Right kidney (tissue), 1 donor: ENCODE measurements around the gene PRDX1.
"Not testable (repeated sequence)": the region's sequence is repeated elsewhere in the genome, so short reads cannot be mapped to it uniquely, and the experiment has no call there.

Source experiments
- DNase-seq: peaks from one replicate; pipeline ENCODE4 v3.0.0-alpha.2; 2016

PRDX1 gene

DNA sequence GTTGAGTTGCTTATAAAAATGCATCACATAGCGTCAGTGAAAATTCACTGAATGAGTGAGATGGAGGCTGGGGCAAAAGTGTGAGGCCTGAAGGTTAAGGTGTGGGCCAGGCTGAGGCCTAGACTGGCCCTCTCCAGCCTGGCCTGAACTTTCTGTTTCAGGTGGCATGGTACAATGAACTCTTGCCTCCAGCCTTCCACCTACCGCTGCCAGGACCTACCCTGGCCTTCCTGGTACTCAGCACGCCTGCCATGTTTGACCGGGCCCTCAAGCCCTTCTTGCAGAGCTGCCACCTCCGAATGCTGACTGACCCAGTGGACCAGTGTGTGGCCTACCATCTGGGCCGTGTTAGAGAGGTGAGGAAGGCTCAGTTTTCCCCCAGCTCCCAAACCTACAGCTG is 14.5 kb downstream of the PRDX1 start:
- no peak for DNase-seq

DNA sequence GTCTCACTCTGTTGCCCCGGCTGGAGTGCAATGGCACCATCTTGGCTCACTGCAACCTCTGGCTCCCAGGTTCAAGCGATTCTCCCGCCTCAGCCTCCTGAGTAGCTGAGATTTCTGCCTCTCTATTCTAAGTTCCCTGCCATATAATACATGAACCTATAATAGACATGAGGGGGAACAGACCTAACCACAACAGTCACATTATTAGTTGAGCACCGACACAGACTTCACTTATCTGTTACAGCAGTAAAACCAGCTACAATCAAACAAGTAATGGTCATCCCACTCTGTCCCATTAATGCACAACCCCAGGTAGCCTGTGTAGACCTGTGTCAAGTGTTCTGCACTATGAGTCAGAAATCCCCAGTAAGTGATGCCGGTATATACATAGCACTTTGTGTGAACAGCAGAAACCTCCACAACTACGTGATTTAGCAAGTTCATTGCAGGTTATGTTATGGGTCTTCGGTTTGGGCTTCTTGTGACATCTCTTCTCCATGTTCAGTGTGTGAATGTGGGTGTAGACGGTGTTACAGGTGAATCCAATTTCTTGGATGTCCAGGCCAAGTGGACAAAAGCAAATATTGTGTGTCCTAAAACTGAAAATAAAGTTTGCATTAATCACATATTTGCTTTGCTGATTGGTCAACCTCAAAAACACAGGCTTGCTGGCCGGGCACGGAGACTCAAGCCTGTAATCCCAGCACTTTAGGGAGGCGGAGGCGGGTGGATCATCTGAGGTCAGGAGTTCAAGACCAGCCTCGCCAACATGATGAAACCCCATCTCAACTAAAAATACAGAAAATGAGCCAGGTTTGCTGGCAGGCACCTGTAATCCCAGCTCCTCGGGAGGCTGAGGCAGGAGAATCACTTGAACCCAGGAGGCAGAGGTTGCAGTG is 18.0 kb downstream of the PRDX1 start:
- no peak for DNase-seq

DNA sequence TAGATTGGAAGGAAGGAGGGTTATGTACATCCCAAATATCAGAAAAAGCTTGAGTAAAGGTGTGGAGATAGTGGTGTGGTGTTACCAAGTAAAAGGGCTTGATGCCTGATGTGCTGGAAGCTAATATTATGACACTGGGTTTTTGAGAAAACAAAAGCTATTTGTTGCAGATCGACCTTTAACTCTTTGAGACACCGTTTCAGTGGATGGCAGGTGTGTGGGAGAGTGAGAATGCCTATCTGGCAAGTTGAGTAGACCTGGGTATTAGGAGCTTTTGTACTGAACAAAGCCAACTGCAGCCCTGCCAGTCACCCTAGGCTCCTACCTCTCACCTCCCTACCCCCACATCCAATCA is 20.2 kb downstream of the PRDX1 start:
- no peak for DNase-seq

GRCh38 chr1:45499415-45499769 is 22.3 kb downstream of the PRDX1 start:
- no peak for DNase-seq

DNA sequence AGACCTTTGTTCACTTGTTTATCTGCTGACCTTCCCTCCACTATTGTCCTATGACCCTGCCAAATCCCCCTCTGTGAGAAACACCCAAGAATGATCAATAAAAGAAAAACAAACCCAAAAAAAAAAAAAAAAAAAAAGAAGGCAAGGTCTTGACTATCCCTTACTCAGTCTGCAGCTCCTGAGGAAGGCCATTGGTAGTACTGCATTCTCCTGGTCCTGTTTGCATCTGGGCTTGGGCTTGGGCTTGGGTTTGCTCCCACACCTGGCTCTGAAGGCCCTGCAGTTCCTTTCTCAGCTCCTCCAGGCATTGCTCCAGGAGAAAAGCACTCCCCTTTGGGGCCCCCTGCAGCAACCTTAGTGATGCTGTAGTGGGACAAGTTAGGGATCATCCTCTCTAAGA is 23.4 kb downstream of the PRDX1 start:
- DNase-seq = no peak

DNA sequence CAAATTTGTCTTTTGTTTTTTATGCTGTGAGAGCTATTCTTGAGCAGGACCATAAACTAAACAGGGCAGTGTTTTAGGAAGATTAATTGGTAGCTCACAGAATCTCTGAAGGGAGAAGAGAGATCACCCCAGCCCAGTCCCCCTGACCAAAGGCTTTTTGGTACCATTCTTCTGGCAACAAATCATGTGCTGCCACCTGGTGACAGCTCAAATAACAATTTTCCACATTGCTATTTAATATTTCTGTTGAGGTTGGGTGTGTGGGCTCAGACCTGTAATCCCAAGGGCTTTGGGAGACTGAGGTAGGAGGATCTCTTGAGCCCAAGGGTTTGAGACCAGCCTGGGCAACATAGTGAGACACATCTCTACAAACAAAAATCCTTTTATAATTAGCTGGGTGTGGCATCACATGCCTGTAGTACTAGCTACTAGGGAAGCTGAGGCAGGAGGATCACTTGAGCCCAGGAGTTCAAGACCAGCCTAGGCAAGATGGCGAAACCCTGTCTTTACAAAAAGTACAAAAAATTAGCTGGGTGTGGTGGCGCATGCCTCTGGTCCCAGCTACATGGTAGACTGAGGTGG is 28.5 kb downstream of the PRDX1 start:
- DNase-seq = peak; percentile 25

GRCh38 chr1:45492691-45493090 is 29.0 kb downstream of the PRDX1 start:
- DNase-seq = no peak

DNA sequence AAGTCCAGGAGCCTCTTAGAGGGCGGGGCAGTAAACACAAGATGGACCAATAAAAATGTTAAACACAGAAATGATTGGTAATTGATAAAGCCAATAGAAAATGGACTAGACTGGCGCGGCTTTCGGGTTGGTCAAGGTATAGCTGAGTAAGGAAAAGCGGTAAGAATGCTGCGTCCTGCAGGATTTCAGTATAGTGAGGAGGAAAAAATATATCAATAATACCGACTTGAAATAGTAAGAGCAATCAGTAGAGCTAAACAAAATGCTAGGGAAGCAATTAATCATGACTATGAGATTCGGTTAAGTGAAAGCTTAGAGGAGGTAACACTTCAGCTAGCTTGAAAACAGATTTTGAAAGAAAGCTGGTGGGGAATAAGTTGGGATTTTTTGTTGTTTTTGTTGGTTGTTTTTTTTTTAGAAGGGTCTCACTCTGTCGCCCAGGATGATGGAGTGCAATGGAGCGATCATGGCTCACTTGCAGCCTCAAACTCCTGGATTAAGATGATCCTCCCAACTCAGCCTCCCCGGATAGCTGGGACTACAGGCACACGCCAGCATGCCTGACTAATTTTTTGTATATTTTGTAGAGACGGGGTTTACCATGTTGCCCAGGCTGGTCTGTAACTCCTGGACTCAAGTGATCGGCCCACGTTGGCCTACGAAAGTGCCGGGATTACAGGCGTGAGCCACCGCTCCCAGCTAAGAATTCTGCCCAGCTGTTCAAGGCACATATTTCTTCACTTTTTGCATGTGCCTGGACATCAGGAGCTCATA is 30.0 kb downstream of the PRDX1 start:
- DNase-seq = no peak

DNA sequence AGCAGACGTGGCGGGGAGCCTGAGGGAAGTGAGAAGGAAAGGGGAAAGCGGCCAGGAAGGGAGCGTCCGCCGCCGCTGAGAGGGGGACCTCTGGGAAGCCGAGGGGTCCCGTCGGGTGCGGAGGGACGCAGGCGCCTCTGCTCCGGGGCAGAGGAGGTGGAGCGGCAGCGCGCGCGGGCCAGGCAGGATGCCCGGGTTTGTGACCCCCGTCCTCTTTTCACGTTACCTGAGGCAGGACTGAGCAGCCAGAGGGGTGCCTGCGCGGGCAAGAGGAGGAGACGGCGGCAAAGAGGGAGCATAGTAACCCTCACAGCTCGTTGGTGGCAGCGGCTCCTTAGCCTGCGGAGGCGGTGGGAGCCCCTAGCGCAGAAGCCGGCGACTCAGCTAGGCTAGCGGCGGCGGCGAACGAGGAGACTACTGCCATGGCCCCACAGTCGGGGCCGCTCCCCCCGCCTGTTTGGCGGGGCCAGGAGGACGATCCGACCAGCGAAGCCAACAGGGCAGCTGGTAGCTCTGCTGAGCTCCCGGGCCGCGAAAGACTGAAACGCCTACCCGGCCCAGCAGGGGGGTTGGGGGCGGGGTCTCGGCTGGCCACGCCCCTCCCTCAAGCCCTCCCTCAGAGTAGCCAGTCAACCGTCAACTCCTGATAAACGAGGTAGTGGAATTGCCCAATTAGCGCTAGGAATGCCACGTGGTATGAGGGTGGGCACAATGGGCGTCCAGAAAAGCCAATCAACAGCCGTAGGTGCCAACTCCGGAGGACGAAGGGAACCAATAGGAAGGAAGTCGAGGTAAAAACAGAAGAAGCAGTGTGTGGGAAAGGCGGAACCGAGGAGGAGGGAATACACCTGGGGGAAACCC is 30.8 kb downstream of the PRDX1 start, which contains the start of gene TESK2:
TSS of gene TESK2 (minus strand) at position 538 of the 861 bp plus-strand sequence. CDS start 33,378 bp downstream, outside the sequence.
- DNase-seq = peak; percentile 93

DNA sequence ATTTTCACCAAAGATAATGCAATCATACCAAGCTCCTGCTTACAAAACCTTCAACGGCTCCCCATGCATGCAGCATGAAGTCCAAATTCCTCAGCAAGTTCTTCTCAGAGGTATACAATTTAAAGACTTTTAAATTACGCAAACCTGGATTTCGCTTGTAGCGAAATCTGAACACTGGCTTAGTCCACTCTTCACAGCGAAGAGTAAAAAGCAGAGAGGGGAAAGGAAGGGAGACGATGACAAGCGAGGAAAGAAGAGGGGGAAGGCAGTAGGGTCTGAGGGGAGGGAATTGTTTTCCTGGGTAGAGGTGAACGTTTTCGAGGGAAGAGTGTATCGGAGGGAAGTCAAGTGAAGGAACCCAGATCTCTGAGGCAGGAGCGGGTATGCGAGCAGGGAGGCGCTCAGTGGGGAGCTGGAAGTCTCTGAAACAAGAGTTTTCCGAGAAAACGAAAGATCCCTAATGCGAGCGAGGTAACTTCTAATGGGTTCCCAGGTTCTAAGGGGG is 31.5 kb downstream of the PRDX1 start:
- DNase-seq = no peak

DNA sequence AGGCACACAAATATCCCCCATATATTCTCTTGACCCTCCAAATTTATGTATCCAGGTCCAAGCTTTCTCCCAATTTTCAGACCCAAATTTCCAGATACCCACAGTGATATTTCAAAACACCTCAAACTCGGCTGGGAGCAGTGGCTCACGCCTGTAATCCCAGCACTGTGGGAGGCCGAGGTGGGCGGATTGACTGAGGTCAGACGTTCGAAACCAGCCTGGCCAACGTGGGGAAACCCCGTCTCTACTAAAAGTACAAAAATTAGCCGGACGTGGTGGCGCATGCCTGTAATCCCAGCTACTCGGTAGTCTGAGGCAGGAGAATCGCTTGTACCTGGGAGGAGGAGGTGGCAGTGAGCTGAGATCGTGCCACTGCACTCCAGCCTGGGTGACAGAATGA is 32.3 kb downstream of the PRDX1 start:
- DNase-seq = not testable (repeated sequence)

DNA sequence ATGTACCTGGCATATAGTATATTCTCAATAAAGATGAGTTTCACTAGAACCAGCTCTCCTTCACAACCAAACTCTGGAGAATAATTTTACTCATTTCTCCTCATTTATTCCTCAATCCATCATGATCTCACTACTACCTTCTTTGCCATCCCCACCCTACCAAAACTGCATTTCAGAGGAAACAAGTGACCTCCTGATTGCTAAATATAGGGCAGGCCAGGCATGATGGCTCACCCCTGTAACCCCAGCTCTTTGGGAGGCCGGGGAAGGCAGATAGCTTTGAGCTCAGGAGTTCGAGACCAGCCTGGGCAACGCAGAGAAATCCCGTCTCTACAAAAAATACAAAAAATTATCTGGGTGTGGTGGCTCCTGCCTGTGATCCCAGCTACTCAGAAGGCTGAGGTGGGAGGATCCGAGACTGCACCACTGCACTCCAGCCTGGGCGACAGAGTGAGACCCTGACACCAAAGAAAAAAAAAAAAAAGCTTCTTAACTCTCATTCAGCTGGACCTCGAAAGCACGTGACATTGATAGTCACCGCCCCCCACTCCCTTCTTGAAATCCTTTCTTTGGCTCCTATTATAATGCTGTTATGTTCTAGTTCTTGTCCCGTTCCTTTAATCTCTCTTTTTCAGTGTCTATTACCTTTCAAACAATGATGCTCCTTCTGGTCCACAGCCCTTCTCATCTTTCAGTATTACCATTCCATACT is 32.9 kb downstream of the PRDX1 start:
- no peak for DNase-seq

DNA sequence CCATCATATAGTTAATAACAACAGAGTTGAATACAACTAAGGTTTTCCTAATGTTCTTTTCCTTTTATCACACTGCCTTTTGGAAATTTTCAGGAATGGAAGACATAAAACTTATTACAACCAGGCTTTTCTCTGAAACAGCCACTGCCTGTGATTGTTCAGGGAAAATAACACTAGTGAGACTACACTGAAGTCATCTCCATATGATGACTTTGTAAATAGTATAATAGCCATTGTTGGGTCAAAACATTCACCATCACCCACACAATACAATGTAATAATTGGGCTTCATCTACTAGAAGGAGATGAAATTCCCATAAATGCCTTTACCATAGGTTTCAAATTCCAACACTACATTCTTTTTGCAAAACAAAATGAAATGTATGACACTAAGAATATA is 35.7 kb downstream of the PRDX1 start:
- no peak for DNase-seq

- no peak for DNase-seq
Measured at GRCh38 chr1:45479039-45479748, 42.5 kb downstream of the PRDX1 start.

- DNase-seq = no peak
Measured at GRCh38 chr1:45478121-45478814, 43.4 kb downstream of the PRDX1 start.

DNA sequence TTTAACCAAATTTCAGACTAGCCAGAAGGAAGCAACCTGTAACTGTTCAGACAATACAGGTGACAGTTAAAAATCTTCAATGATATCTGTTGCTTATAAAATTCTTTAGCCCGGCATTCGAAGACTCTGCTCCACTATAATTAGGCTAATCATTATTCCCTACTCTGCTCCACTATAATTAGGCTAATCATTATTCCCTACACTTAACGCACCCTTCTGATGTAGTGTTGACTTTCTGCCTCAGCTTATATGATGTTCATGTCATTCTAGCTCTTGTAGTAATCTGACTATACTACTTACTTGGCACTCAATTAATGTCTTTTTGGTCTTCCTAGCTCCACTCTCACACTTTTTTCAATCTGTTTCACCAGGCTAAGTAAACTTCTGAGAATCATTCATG is 44.0 kb downstream of the PRDX1 start:
- DNase-seq = no peak

- not testable (repeated sequence) for DNase-seq
Measured at GRCh38 chr1:45474194-45474593, 47.5 kb downstream of the PRDX1 start.

DNA sequence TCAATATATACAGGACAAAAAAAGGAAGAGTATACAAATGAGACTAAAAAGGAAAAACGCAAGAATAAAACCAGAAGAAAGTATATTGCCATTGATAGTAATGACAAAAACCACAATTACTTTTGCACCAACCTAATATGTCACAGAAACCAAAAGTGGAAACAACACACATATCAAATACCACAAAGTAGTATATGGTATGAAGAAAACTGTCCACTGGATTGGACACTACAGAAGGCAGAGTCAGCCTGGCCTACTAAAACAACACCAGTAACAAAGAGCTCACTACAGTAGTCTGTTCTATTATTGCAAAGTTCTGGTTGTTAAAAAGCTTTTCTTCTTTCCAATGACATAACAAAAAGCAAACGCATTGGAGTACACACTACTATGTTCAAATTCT is 48.4 kb downstream of the PRDX1 start:
- no peak for DNase-seq

- no peak for DNase-seq
Measured at GRCh38 chr1:45470306-45470798, 51.3 kb downstream of the PRDX1 start.

DNA sequence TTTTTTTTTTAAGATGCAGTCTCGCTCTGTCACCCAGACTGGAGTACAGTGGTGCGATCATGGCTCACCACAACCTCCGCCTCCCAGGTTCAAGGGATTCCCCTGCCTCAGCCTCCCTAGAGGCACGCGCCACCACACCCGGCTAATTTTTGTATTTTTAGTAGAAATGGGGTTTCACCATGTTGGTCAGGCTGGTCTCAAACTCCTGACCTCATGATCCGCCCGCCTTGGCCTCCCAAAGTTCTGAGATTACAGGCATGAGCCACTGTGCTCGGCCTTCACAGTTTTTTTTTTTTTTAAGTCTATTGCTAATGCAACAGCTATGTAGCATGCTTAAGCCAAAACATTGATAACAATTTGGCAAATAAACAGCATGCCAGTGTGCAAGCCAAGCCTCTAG is 54.3 kb downstream of the PRDX1 start:
- DNase-seq = not testable (repeated sequence)
